ENCODE results near the gene TMEM59.

DNA sequence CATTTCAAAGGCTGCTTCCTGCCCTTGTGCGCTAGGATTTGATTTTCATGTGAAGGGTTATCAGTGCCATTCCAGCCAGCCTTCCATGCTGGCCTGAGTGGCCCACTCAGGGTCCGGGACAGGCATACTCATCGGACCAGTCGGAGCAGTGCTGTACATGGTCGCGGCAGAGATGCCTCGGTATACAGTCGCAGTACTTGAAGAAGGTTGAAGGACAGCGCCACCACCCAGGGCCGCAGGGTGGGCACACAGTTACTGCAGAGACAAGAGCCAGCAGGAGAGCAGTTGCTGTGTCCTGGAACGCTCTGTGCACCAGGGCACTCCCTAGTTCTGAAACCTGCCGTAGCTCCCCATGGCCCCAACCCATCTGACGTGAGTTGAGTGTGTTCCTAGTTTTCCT is 44.1 kb downstream of the TMEM59 start:
- TF ChIP-seq GATA2 (IDR thresholded peaks at IDR 0.05; ENCODE audit: low read depth, low read length) (no peak), GATA3 (IDR thresholded peaks at IDR 0.05; ENCODE audit: low read depth, low read length) (no peak)
